ENCODE data around the gene CDC45. TPM values are rescaled to one million over a fixed set of nuclear protein-coding genes. Genes with fewer than 3 reads are reported as not detected.

Gene CDC45
- total RNA-seq, 4 donors from 2014 or later = 11.7 TPM; not detected in 3

- TF ChIP-seq POLR2A (IDR thresholded peaks at IDR 0.05) = no peak
- no peak for TF ChIP-seq CTCF (IDR thresholded peaks at IDR 0.05)
- Histone ChIP-seq H3K27me3 (no peaks in the 10 kb centered on the region), H3K4me3 (no peak overlapping the region), H3K9me3 (no peaks in the 10 kb centered on the region), H3K27ac (no peak overlapping the region), H3K4me1 (no peaks in the 10 kb centered on the region), H3K36me3 (no peaks in the 10 kb centered on the region)
- intact Hi-C loops (cut with DNase I; ENCODE audit: low total_unique reads) = no loop called here
- no peak for DNase-seq
These were observed 29.2 kb upstream of the CDC45 start for GRCh38 chr22:19450363-19451175.

- no peaks in the 10 kb centered on the region for H3K4me1 ChIP-seq
- TF ChIP-seq CTCF (IDR thresholded peaks at IDR 0.05) (no peak), POLR2A (IDR thresholded peaks at IDR 0.05) (no peak)
- no peaks in the 10 kb centered on the region for H3K27me3 ChIP-seq
- H3K27ac ChIP-seq = no peak overlapping the region
- H3K36me3 ChIP-seq = no peaks in the 10 kb centered on the region
- H3K9me3 ChIP-seq = no peaks in the 10 kb centered on the region
- no peak overlapping the region for H3K4me3 ChIP-seq
- DNase-seq = no peak
- intact Hi-C loops (cut with DNase I; ENCODE audit: low total_unique reads) = no loop called here
These were observed 28.1 kb upstream of the CDC45 start for GRCh38 chr22:19451570-19451969.

GRCh38 chr22:19453718-19454117, 26.0 kb upstream of the CDC45 start:
- DNase-seq = no peak
- intact Hi-C loops (cut with DNase I; ENCODE audit: low total_unique reads) = no loop called here
- H3K9me3 ChIP-seq = no peaks in the 10 kb centered on the region
- TF ChIP-seq CTCF (IDR thresholded peaks at IDR 0.05) = no peak
- no peak for TF ChIP-seq POLR2A (IDR thresholded peaks at IDR 0.05)
- no peaks in the 10 kb centered on the region for H3K27me3 ChIP-seq
- no peak overlapping the region for H3K4me3 ChIP-seq
- H3K27ac ChIP-seq = no peak overlapping the region
- no peaks in the 10 kb centered on the region for H3K36me3 ChIP-seq
- no peaks in the 10 kb centered on the region for H3K4me1 ChIP-seq

GRCh38 chr22:19454156-19454555, 25.6 kb upstream of the CDC45 start:
- Histone ChIP-seq H3K4me3 (no peak overlapping the region), H3K27ac (no peak overlapping the region), H3K27me3 (no peaks in the 10 kb centered on the region), H3K36me3 (no peaks in the 10 kb centered on the region), H3K4me1 (no peaks in the 10 kb centered on the region), H3K9me3 (no peaks in the 10 kb centered on the region)
- intact Hi-C loops (cut with DNase I; ENCODE audit: low total_unique reads) = no loop called here
- DNase-seq = no peak
- TF ChIP-seq POLR2A (IDR thresholded peaks at IDR 0.05) = no peak
- no peak for TF ChIP-seq CTCF (IDR thresholded peaks at IDR 0.05)

- no peak for DNase-seq
- Histone ChIP-seq H3K36me3 (no peaks in the 10 kb centered on the region), H3K27ac (no peak overlapping the region), H3K4me3 (no peak overlapping the region), H3K9me3 (no peaks in the 10 kb centered on the region), H3K4me1 (no peaks in the 10 kb centered on the region), H3K27me3 (no peaks in the 10 kb centered on the region)
- intact Hi-C loops (cut with DNase I; ENCODE audit: low total_unique reads) = no loop called here
- no peak for TF ChIP-seq POLR2A (IDR thresholded peaks at IDR 0.05)
These were observed 24.7 kb upstream of the CDC45 start for GRCh38 chr22:19455033-19455432.
